GM12878 (cell line): ENCODE results near the gene CMTM5. TPM values are rescaled to one million over a fixed set of nuclear protein-coding genes. Genes with fewer than 3 reads are reported as not detected.

Source experiments
- ATAC-seq: fragments of 200-7000 bp; cut with Tn5 transposase; 3 replicates; pipeline ENCODE4 v1.9.1; 2020; ENCODE audit warnings: mild to moderate bottlenecking, moderate library complexity
- BruUV-seq: library from RNA; stranded (reverse); fragments of 400-500 nt; replicated peaks from 2 replicates; lab custom pipeline; 2021; lab: Mats Ljungman, UMichigan
- CTCF ChIA-PET: fragments of 300-600 bp; sonication (Branson Sonifier 250); formaldehyde crosslinking; extraction: SDS; loops from one replicate; lab custom pipeline; 2021; ENCODE audit warnings: inconsistent platforms; lab: Yijun Ruan, JAX
- POLR2A ChIA-PET: fragments of 350-600 bp; formaldehyde crosslinking; extraction: SDS; loops from one replicate; lab custom pipeline; 2021; ENCODE audit warnings: inconsistent platforms; lab: Charles Lee
- RAD21 ChIA-PET: fragments of 300-600 bp; sonication (Branson Sonifier 250); formaldehyde crosslinking; loops from one replicate; lab custom pipeline; 2023; ENCODE audit warnings: antibody characterized with exemption; ENCODE audit not compliant: unreplicated experiment; lab: Charles Lee
- SMC1A ChIA-PET: fragments of 300-600 bp; sonication (Branson Sonifier 250); formaldehyde crosslinking; loops from one replicate; lab custom pipeline; 2023; ENCODE audit not compliant: unreplicated experiment, uncharacterized antibody; lab: Charles Lee
- DNase-seq: peaks from one replicate; pipeline ENCODE4 v3.0.0-alpha.2; 2011; ENCODE audit warnings: low read depth, low spot score
- FAIRE-seq: peaks from 3 replicates; lab custom pipeline; 2011; peaks lifted over from hg19 to GRCh38; lab: Jason Lieb, UNC
- H2AFZ ChIP-seq: 2 replicates; pipeline ENCODE4 v1.6.0; 2011; ENCODE audit warnings: low read depth, low read length, control low read depth; ENCODE audit not compliant: control insufficient read depth
- H3K27ac ChIP-seq: 2 replicates; pipeline ENCODE4 v1.5.1; 2011; ENCODE audit warnings: control low read depth; ENCODE audit not compliant: control insufficient read depth, insufficient read depth
- H3K27me3 ChIP-seq, 2 experiments: replicated peaks in 1 of 2; 2 replicates each; pipeline versions ENCODE4 v1.6.0 to v1.6.1; 2011; ENCODE audit warnings: low read length in 1 of 2; ENCODE audit not compliant: control insufficient read depth in 2 of 2, insufficient read depth in 2 of 2
- H3K36me3 ChIP-seq, 2 experiments: 2 replicates each; pipeline ENCODE4 v1.5.1; 2011; ENCODE audit warnings: low read length in 1 of 2; ENCODE audit not compliant: control insufficient read depth in 2 of 2, insufficient read depth in 2 of 2
- H3K4me1 ChIP-seq: 2 replicates; pipeline ENCODE4 v1.6.1; 2011; ENCODE audit warnings: mild to moderate bottlenecking, low read length, moderate library complexity, mixed read lengths; ENCODE audit not compliant: control insufficient read depth, insufficient read depth
- H3K4me2 ChIP-seq: 2 replicates; pipeline ENCODE4 v1.6.0; 2011; ENCODE audit warnings: control low read depth; ENCODE audit not compliant: control insufficient read depth, insufficient read depth
- H3K4me3 ChIP-seq: fragments of 200-600 bp; sonication (generic); 2 replicates; pipeline ENCODE4 v1.5.1; 2016
- H3K79me2 ChIP-seq: 2 replicates; pipeline ENCODE4 v1.6.0; 2011; ENCODE audit warnings: low read length; ENCODE audit not compliant: control insufficient read depth, insufficient read depth
- H3K9ac ChIP-seq: 2 replicates; pipeline ENCODE4 v1.8.0; 2011; ENCODE audit warnings: low read length, control low read depth, mixed read lengths; ENCODE audit not compliant: control insufficient read depth, insufficient read depth
- H3K9me3 ChIP-seq: replicated peaks from 3 replicates; pipeline ENCODE4 v1.5.1; 2011; ENCODE audit warnings: mild to moderate bottlenecking, low read length; ENCODE audit not compliant: control insufficient read depth, insufficient read depth
- H4K20me1 ChIP-seq: 2 replicates; pipeline ENCODE4 v1.6.0; 2011; ENCODE audit not compliant: control insufficient read depth, insufficient read depth
- BMI1 ChIP-seq: fragments of 450-650 bp; IDR thresholded peaks from 2 replicates; pipeline ENCODE4 v1.6.1; 2016; ENCODE audit warnings: mild to moderate bottlenecking, moderate library complexity, borderline replicate concordance
- CHD1 ChIP-seq: IDR thresholded peaks from 2 replicates; pipeline ENCODE4 v1.6.1; 2012; ENCODE audit warnings: low read depth, low read length, improper control_type of control experiment
- EED ChIP-seq: sonication (generic); IDR thresholded peaks from 2 replicates; pipeline ENCODE4 v1.6.1; 2016; ENCODE audit warnings: antibody characterized with exemption, low read depth
- FOXM1 ChIP-seq: IDR thresholded peaks from 2 replicates; pipeline ENCODE4 v1.6.1; 2012; ENCODE audit warnings: low read depth, mild to moderate bottlenecking, inconsistent platforms, low read length, moderate library complexity
- GABPA ChIP-seq: IDR thresholded peaks from 2 replicates; pipeline ENCODE4 v1.6.1; 2014; ENCODE audit warnings: antibody characterized with exemption, low read depth, mild to moderate bottlenecking, inconsistent platforms
- GATAD2B ChIP-seq: fragments of 450-650 bp; conservative IDR thresholded peaks from 2 replicates; pipeline ENCODE4 v1.6.1; 2017; ENCODE audit warnings: low read depth, mild to moderate bottlenecking, moderate library complexity
- IKZF1 ChIP-seq: fragments of 450-650 bp; conservative IDR thresholded peaks from 2 replicates; pipeline ENCODE4 v1.6.1; 2017; ENCODE audit warnings: antibody characterized with exemption, mild to moderate bottlenecking
- KDM1A ChIP-seq: fragments of 200-600 bp; sonication (generic); IDR thresholded peaks from 2 replicates; pipeline ENCODE4 v1.6.1; 2016; ENCODE audit warnings: borderline replicate concordance
- NFYA ChIP-seq: IDR thresholded peaks from 2 replicates; pipeline ENCODE4 v1.6.1; 2011; ENCODE audit warnings: low read depth, mild to moderate bottlenecking, low read length, improper control_type of control experiment, borderline replicate concordance
- NRF1 ChIP-seq: conservative IDR thresholded peaks from 2 replicates; pipeline ENCODE4 v1.6.1; 2011; ENCODE audit warnings: mild to moderate bottlenecking, low read depth, low read length, improper control_type of control experiment
- RELA ChIP-seq: fragments of 450-650 bp; IDR thresholded peaks from 2 replicates; pipeline ENCODE4 v1.8.0; 2014; ENCODE audit warnings: borderline replicate concordance; ENCODE audit not compliant: partially characterized antibody
- SREBF2 ChIP-seq: IDR thresholded peaks from 2 replicates; pipeline ENCODE4 v1.6.1; 2012; ENCODE audit warnings: mild to moderate bottlenecking, low read length
- SRF ChIP-seq, 2 experiments: IDR thresholded peaks; 2 replicates each; pipeline ENCODE4 v1.6.1; 2011; ENCODE audit warnings: low read depth in 2 of 2, low read length in 2 of 2, mild to moderate bottlenecking in 1 of 2, moderate library complexity in 1 of 2
- STAT1 ChIP-seq: fragments of 450-650 bp; conservative IDR thresholded peaks from 2 replicates; pipeline ENCODE4 v1.6.1; 2014; ENCODE audit warnings: antibody characterized with exemption, mild to moderate bottlenecking
- STAT3 ChIP-seq: IDR thresholded peaks from 2 replicates; pipeline ENCODE4 v1.6.1; 2011; ENCODE audit warnings: low read depth, low read length, improper control_type of control experiment
- TCF12 ChIP-seq: IDR thresholded peaks from 2 replicates; pipeline ENCODE4 v1.6.1; 2011; ENCODE audit warnings: low read depth, mild to moderate bottlenecking, low read length
- WRNIP1 ChIP-seq: IDR thresholded peaks from 2 replicates; pipeline ENCODE4 v1.6.1; 2011; ENCODE audit warnings: low read depth, low read length, improper control_type of control experiment, borderline replicate concordance
- ZNF207 ChIP-seq: fragments of 450-650 bp; IDR thresholded peaks from 2 replicates; pipeline ENCODE4 v1.6.1; 2014; ENCODE audit warnings: antibody characterized with exemption, mild to moderate bottlenecking, borderline replicate concordance
- ZNF384 ChIP-seq: IDR thresholded peaks from 2 replicates; pipeline ENCODE4 v1.6.1; 2012; ENCODE audit warnings: low read depth, mild to moderate bottlenecking, low read length, improper control_type of control experiment, borderline replicate concordance
- WGBS: methylation state at CpG from one replicate; pipeline ENCODE4 v1.1.6; 2016; ENCODE audit warnings: low lambda C conversion rate; ENCODE audit not compliant: insufficient replicate concordance, insufficient coverage; ENCODE audit errors: missing lambda C conversion rate; 5-methylcytosine and 5-hydroxymethylcytosine counted together
- in situ Hi-C: fragments of 300-500 bp; cut with MboI; formaldehyde crosslinking; loops from 9 replicates; pipeline ENCODE4 v1.14.3; 2018; ENCODE audit warnings: mixed read lengths
- intact Hi-C: fragments of 100-400 bp; cut with micrococcal nuclease; formaldehyde crosslinking; loops from one replicate; pipeline ENCODE4 v1.14.2; 2022; ENCODE audit not compliant: unreplicated experiment
- polyA plus RNA-seq, 11 experiments: library from polyadenylated mRNA; depleted of rRNA in 4 of 11; unstranded in 6 of 11; stranded (reverse) in 5 of 11; fragments of >200 nt; fragmentation: Nextera tagmentation in 4 of 11; fragmentation: Illumina TruSeq in 1 of 11; extraction: Ambion mirVana in 4 of 11; extraction: Trizol in 1 of 11; gene quantifications; 1 replicate in 1 of 11; 2 replicates in 10 of 11; pipeline versions ENCODE4 v1.2.1 to v1.2.3, GENCODE V29; 2011 to 2016; ENCODE audit warnings: inconsistent platforms in 2 of 11, missing spikeins in 2 of 11, low read depth in 1 of 11
- total RNA-seq, 4 experiments: library from RNA; depleted of rRNA in 3 of 4; stranded (reverse); fragments of >200 nt in 3 of 4; fragmentation: Illumina TruSeq in 1 of 4; extraction: Trizol in 1 of 4; gene quantifications; 2 replicates each; pipeline versions ENCODE4 v1.2.1 to v1.2.3, GENCODE V29; 2013 to 2021
- TF ChIP-seq, protein P1 (sequence below): fragments of 450-650 bp; IDR thresholded peaks from 2 replicates; pipeline ENCODE4 v1.6.1; 2014; ENCODE audit warnings: mild to moderate bottlenecking

Gene CMTM5
- total and polyA plus RNA-seq, 10 of the 15 experiments (the other 5 are each of a cell fraction or from before 2014, with no cell fraction given), result not detected

DNA sequence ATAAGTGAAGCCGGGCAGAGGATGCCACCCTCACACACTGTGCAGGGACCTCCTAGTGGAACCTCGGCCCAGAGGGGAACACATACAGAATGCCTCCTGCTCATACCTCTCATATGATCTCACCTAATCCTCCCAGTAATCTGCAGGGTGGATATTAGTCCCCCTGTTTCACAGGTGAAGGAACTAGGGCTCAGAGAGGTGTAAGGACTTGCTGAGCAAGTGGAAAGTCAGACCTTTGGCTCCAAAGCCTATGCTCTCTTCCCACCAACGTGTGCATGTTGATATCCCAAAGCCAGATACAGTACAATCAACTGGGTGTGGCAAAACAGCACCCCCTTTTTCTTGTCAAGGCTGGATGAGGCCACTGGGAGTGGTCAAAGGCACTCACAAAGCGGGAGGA is 27.1 kb downstream of the CMTM5 start:
- Histone ChIP-seq H3K36me3 (no peaks in the 10 kb centered on the region), H2AFZ (no peak overlapping the region), H3K4me1 (no peaks in the 10 kb centered on the region), H4K20me1 (no peaks in the 10 kb centered on the region), H3K4me2 (no peak overlapping the region), H3K9me3 (no peaks in the 10 kb centered on the region), H3K4me3 (no peak overlapping the region), H3K79me2 (no peaks in the 10 kb centered on the region), H3K27ac (no peak overlapping the region), H3K9ac (no peak overlapping the region), H3K27me3 (peaks cover 0 to 3% of the 10 kb centered on the region in 2 experiments; a peak in 3 of 4 replicates)
- FAIRE-seq, result no peak
- no TSS peak for BruUV-seq
- POLR2A ChIA-PET, result no interaction called here
- CTCF ChIA-PET, result no interaction called here
- intact Hi-C loops, result no loop called here
- 15% methylated on average over 4 of the region's 4 CpGs for WGBS
- no peak for ATAC-seq
- in situ Hi-C loops, result no loop called here
- RAD21 ChIA-PET, result no interaction called here
- SMC1A ChIA-PET, result no interaction called here
- no peak for DNase-seq
- TF ChIP-seq TCF12, result no peak
- no peak for TF ChIP-seq NFYA
- TF ChIP-seq STAT3, result no peak
- no peak for TF ChIP-seq GABPA
- no peak for TF ChIP-seq EED
- TF ChIP-seq ZNF384, result no peak
- no peak for TF ChIP-seq GATAD2B
- TF ChIP-seq SRF (IDR thresholded peaks at IDR 0.05; ENCODE audit: low read depth in 2 of 2, low read length in 2 of 2), result no peak
- no peak for TF ChIP-seq NRF1
- no peak for TF ChIP-seq IKZF1
- TF ChIP-seq CHD1, result no peak
- no peak for TF ChIP-seq SREBF2
- no peak for TF ChIP-seq WRNIP1
- TF ChIP-seq, protein P1, sequence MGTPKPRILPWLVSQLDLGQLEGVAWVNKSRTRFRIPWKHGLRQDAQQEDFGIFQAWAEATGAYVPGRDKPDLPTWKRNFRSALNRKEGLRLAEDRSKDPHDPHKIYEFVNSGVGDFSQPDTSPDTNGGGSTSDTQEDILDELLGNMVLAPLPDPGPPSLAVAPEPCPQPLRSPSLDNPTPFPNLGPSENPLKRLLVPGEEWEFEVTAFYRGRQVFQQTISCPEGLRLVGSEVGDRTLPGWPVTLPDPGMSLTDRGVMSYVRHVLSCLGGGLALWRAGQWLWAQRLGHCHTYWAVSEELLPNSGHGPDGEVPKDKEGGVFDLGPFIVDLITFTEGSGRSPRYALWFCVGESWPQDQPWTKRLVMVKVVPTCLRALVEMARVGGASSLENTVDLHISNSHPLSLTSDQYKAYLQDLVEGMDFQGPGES, result no peak
- no peak for TF ChIP-seq BMI1
- no peak for TF ChIP-seq ZNF207
- TF ChIP-seq FOXM1, result no peak
- TF ChIP-seq KDM1A, result no peak
- TF ChIP-seq STAT1, result no peak
- TF ChIP-seq RELA, result no peak
